ENCODE measurements around the gene SALL3.

- TF ChIP-seq CTCF (IDR thresholded peaks at IDR 0.05; ENCODE audit: borderline replicate concordance, extremely low read depth, low read length, poor library complexity, severe bottlenecking), result no peak
- TF ChIP-seq EZH2 (IDR thresholded peaks at IDR 0.05; ENCODE audit: borderline replicate concordance, low read depth, low read length, severe bottlenecking), result no peak
Measured at GRCh38 chr18:78945628-78946027, 34.0 kb upstream of the SALL3 start.
